ENCODE measurements around the gene RAB40B. TPM values are rescaled to one million over a fixed set of nuclear protein-coding genes. Genes with fewer than 3 reads are reported as not detected.

RAB40B gene
- total and polyA plus RNA-seq, 2 of the 13 experiments (the other 11 are each of a cell fraction or from before 2014, with no cell fraction given) = 6.2 to 6.5 TPM

- TF ChIP-seq ZNF691 (CRISPR knock-in tag; IDR thresholded peaks at IDR 0.05; ENCODE audit: borderline replicate concordance, low read depth) (no peak; the same call in 1 of the 2 replicates), ZKSCAN8 (CRISPR knock-in tag; IDR thresholded peaks at IDR 0.05; ENCODE audit: borderline replicate concordance) (peak; percentile 81; the same call in 1 of the 2 replicates), ZNF317 (CRISPR knock-in tag; IDR thresholded peaks at IDR 0.05) (peak; percentile 78; the same call in 1 of the 2 replicates), ZHX2 (IDR thresholded peaks at IDR 0.05; ENCODE audit: low read depth) (0 out of 2 replicates have a peak, but pooled peaks have one; percentile 25), ZHX2 (CRISPR knock-in tag; IDR thresholded peaks at IDR 0.05; ENCODE audit: borderline replicate concordance) (no peak), ARNT2 (CRISPR knock-in tag; IDR thresholded peaks at IDR 0.05; ENCODE audit: low read depth) (no peak), TCF7 (IDR thresholded peaks at IDR 0.05; ENCODE audit: low read depth) (0 out of 2 replicates have a peak, but pooled peaks have one; percentile 18), ZNF232 (CRISPR knock-in tag; IDR thresholded peaks at IDR 0.05; ENCODE audit: borderline replicate concordance) (peak; percentile 9; the same call in 1 of the 2 replicates), ZNF3 (CRISPR knock-in tag; IDR thresholded peaks at IDR 0.05) (no peak), CAMTA2 (CRISPR knock-in tag; IDR thresholded peaks at IDR 0.05; ENCODE audit: borderline replicate concordance) (no peak), RFXANK (CRISPR knock-in tag; IDR thresholded peaks at IDR 0.05) (no peak), ZNF883 (CRISPR knock-in tag; IDR thresholded peaks at IDR 0.05; ENCODE audit: not compliant biosample characterization) (peak; percentile 61), HDAC6 (IDR thresholded peaks at IDR 0.05; ENCODE audit: low read depth, low read length) (no peak), MAZ (IDR thresholded peaks at IDR 0.05; ENCODE audit: borderline replicate concordance, low read depth, low read length) (no peak), MAZ (CRISPR knock-in tag; IDR thresholded peaks at IDR 0.05; ENCODE audit: low read depth) (peak; percentile 83)
- TF ChIP-seq, protein P1, sequence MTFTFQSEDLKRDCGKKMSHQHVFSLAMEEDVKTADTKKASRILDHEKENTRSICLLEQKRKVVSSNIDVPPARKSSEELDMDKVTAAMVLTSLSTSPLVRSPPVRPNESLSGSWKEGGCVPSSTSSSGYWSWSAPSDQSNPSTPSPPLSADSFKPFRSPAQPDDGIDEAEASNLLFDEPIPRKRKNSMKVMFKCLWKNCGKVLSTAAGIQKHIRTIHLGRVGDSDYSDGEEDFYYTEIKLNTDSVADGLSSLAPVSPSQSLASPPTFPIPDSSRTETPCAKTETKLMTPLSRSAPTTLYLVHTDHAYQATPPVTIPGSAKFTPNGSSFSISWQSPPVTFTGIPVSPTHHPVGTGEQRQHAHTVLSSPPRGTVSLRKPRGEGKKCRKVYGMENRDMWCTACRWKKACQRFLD (CRISPR knock-in tag; IDR thresholded peaks at IDR 0.05; ENCODE audit: borderline replicate concordance) = no peak
Observed at GRCh38 chr17:82740906-82741759, 42.6 kb upstream of the RAB40B start (continued).
